GM19372 (cell line): ENCODE measurements around the gene MAML3.

Source experiments
- ATAC-seq: cut with Tn5 transposase; IDR thresholded peaks from one replicate; pipeline ENCODE4 v1.9.1; 2021; ENCODE audit warnings: mild to moderate bottlenecking, low read depth, moderate library complexity; ENCODE audit not compliant: unreplicated experiment

The MAML3 gene

DNA sequence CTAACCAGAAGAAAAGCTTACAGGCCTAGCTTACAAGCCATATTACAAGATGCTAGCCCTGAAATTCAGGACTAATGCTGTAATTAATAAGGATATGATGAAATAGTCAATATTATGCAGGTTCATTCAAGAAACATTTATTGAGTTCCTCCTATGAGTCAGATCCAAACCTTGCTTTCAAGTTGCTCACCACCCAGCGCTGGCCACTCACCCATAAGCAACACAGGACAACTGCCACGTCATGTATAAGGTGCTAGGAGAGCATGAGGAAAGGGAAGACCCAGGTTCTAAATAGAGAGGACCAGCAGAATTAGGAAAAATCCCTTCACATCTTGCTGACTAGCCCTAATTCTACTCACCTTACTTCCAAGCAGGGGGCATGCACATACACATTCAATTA lies 23.3 kb downstream of the MAML3 start:
- no peak for ATAC-seq

DNA sequence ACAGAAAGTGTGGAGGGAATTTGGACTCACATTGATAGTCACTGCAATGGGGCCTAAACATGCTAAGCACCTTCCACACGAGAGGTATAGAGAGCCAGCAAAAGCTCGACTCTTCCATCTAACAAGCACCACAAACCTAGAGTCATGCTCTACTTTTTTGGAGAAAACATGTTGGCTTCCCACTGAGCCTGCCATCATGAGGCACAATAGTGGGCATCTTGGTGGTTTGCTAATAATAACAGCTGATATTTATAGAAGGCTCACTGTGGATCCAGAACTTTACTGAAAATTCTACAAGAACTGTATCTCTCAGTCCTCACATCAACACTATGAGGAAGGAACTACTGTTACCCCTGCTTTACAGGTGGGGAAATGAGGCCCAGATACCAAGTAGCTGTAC lies 26.6 kb downstream of the MAML3 start:
- no peak for ATAC-seq

DNA sequence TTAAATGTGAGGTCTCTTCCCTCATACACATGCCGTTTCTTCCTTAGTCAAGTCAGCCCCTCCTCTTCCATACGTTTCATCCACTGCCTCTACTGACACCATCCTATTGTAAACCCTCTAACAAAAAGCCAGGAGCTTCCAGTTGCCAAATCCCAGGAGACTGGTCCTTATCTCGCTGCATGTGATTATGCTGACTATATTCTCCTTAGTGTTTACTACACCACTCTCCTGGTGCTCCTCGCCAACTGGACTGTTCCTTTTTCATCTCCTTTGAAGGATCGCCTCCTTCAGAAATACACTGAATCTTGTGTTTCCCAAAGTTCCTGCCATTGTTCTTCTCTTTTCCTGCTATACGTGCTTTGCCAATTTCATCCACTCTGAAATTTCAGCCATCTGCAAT lies 27.7 kb downstream of the MAML3 start:
- ATAC-seq, result no peak

DNA sequence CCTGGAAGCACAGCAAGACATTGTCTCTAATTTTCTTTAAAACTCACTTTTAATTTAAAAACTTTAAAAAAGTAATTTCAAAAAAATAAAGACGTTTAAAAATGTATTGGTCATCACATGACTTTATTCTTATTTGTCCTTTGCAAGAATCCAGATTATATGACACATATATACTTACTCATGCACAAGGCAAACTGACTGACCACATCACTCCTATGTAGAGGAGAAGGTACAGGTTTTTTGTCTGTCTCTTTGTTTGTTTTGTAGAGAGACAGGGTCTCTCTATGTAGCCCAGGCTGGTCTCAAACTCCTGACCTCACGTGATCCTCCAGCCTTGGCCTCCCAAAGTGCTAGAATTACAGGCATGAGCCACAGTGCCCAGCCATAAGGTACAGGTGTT lies 28.6 kb downstream of the MAML3 start:
- ATAC-seq, result no peak

DNA sequence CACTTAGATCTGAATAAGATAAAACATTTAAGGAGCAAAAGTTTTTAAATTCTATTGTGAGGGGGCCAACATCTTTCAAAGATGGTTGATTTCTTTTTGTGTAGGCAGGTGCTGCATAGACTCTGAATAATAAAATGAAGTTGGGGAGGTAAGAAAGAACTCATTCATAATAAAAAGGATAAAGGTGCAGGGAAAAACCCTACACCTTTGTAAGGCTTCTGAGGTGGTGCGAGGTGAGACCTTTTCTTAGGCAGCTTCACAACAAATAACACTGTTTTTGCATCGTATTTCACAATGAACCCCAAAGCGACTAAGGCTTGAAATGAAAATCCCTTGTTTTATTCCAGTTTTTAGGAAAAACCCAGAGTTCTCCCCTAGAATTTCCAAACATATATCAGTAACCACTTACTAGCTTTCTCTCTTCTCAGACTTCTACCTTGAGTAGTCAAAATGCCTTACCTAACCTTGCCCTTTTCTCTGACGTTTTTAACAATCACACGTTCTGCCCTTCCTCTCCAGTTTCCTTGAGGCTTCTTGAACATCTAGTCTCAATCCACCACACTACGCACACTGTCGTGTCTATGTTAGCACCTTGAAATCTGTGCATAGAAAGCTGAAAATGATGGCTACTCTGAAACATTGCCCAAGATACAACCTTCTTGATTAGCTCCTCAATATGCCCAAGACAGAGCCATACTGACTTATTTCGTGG lies 30.2 kb downstream of the MAML3 start:
- ATAC-seq, result no peak

DNA sequence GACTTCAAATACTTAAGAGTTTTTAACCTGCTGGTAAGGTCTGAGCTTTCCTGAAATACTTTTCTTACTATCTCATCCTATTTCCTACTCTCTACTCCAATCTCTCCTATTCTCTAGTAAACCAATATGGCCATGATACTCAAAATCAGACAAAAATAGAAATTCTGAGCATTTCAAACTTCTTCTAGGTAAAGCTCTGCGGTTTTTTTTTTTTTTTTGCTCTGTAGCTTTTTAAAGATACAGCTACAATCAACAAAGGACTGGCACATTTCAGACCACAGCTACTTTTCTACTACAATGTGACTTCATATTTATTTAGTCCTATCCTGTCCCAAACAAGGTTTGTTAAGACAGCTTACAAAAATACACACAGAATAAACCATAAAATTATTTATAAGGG lies 31.1 kb downstream of the MAML3 start:
- no peak for ATAC-seq

DNA sequence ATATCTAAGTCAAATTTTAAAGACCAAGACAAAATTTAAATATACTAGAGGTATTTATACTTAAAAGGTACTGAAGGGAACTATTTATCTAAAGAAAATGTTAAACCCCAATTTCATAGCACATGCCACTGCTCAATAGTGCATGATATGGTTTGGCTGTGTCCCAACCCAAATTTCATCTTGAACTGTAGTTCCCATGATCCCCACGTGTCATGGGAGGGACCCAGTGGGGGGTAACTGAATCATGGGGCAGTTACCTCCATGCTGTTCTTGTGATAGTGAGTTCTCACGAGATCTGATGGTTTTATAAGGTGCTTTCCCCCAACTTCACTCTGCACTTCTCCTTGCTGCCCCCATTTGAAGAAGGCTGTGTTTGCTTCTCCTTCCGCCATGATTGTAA lies 32.3 kb downstream of the MAML3 start:
- ATAC-seq, result no peak

DNA sequence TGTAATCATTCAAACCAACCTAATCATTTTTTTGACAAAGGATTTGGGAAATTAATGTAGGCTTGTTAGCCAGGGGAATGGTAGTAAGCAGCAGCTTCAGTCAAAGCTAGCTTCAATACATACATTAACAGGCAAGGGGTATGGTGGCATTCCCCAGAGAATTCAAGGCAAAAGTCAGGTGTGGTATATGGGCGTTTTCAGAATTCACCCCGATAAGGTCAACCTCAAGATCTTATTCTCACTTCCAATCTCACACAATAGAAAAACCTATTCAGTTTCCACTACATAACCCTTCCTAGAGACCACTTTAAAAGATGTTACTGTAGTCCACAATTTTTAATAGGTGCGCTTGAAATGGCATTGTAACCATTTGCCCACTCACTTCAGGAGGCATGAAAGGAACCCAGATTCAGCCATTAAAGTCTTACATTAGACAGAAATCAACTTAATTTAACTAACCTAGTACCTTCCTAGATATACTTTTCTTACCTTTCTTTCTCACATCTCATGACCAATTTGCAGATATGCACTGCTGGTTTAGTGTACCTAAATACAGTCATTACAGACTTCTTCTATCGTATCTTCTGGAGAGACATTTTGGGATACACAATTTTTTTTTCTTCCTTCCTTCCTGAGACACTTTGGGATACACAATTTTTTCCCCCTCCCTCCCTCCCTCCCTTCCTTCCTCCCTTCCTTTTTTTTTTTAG lies 34.9 kb downstream of the MAML3 start:
- no peak for ATAC-seq

DNA sequence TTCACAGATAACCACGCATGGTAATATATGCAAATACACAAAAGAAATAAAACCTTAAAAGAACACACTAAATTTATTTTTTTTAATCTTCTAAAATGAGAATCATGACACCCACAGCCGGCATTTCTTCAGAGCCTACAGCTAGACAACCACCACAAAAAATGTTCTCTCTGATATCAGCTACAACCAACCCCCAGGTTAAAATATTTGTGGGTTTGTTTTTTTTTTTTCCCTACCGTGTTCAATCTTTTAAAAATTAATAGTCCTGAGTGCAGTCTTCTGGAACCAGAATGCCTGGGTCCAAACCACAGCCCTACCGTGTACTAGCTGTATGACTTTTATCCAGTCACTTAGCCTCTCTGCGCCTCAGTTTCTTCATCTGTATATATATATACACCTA lies 36.0 kb downstream of the MAML3 start:
- no peak for ATAC-seq

DNA sequence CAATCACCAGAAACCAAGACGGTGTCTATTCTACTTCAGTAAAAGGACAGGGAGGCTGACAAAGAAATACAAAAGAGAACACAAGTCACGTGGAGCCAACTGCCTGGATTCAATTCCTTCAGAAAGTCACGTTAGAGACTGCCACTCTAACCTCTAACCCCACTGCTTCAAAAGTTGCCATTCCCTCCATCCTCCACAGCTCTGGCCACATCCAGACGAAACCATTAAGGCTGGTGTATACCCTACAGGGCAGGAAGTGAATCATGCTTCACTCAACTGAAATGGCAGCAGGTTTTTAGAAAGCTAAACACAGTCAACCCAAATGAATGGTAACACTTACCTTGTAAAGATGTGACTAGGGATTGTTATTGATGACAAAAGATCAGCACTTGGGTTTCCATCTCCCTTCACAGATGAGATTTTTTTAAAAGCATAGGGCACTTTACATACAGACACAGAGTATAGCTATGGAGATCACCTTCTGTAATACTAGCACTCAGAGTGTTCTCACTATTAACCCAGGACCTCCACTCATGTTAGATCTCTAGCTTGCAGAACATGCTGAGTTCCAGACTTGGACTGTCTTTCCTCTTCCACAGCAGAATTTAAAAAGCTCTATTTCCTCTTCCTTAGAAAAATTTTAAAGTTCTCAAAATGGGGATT lies 37.4 kb downstream of the MAML3 start:
- no peak for ATAC-seq

DNA sequence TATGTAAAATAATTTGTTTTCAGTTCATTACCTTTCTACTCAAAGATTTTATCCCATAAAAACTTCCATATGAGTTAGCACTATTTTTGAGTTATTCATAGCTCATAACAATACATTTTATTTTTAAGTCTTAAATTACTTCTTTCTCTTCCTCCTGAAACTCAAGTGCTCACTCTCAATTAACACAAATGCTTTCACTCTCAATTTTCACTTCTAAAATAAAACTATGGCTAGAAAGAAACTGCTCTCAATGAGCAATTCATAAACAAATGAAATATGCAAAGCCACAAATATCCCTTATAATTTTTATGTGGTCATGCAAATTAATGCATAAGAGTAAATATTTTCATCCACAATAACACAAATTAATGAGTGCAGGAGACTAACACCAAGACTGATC lies 38.8 kb downstream of the MAML3 start:
- ATAC-seq, result no peak

DNA sequence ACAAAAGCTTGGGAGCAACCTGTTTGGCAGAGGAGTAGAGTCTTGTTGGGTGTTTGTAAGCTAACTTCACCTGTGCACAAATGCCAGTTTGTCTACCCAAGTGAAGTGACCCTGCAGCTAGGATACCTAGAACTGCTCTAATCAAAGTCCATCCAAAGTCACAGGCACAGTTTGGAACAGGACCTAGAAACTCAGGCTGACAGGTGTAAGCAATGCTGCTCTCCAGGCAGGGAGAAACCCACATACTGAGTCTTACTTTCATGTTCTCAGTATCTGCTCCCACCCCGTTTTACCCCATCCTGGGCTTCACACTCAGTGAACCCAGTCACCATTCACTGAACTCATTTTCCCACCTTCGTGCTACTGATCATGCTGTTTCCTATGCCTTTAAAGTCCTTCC lies 40.3 kb downstream of the MAML3 start:
- ATAC-seq, result no peak

DNA sequence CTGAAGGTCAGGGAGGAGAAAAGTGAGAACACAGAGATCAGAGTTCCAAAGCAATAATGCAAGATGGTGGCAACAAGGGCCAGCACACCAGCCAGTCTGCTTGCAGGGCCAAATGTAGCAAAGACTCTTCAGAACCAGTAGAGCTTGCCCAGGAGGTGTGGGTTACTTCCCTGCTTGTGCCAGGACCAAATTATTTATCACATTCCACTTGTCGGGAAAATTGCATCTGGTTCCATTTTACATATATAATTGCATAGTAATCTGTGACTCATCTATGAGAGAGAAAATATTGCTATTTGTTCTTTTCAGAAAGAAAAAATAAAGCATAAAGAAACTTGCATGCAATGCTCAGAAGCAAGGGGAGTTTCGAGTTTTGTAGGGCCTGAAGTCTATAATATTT lies 41.4 kb downstream of the MAML3 start:
- ATAC-seq, result no peak

DNA sequence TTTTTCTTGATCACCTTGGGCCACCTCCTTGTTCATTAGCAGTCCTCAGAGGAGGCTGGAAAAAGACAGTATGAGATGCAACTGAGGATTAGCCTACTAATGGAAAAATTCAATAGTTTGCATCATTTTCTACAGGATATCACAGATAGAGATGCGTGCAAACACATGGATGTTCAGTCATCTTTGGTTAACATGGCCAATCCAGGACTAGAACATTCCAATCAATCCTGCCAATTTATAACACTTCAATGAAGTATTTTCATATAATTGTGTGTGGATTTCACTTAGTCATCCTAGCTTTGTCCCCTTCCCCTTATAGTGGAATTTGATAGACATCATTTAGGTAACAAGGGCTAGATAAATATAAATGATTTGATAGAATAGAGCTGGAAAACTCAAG lies 42.7 kb downstream of the MAML3 start:
- ATAC-seq, result no peak

DNA sequence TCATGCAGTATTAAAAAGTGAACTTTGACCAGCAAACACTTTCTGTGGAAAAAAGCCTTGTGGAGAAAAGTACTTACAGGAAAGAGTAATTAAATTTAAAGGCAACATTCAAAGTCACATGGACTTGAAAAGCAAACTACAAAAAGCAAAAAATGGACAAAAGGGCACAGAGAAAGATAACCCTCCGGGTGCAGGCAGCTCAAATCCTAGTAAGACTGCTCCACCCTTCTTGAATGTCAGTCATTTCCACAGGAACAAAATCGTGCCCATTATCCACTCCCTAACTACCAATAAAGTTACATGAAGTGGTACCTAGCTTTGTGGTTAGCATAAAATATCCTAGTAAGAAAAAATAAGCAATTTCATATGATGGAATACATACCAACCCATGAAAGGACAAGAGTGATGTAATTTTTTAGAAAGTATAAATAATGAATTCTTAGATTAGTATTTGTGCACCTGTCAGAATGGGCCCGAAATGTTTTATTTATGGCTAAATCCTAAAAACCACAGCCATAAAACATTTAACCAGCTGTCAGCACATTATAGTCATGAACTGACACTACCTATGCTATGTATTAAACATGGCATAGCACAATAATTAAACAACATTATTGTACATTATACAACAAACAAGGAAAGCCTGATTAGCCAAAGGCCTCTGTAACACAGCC lies 43.3 kb downstream of the MAML3 start:
- ATAC-seq, result no peak

DNA sequence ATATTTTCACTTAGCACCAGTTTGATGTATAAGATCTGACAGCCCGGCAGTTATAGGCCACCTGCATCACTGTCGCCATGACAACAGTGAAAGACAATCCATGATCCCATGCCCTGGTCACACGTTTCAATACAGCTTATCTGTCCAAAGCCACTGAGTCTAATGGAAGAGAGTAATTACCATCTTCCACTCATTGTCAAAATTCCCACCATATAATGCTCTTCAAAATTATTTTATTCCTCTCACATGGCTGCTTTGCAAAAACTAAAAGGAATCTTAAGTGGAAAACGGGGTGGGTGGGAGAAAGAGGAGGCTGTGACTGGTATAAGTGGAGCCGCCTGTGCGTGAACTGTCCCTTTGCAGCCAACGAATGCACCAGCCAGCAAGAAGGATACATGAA lies 44.2 kb downstream of the MAML3 start:
- no peak for ATAC-seq

DNA sequence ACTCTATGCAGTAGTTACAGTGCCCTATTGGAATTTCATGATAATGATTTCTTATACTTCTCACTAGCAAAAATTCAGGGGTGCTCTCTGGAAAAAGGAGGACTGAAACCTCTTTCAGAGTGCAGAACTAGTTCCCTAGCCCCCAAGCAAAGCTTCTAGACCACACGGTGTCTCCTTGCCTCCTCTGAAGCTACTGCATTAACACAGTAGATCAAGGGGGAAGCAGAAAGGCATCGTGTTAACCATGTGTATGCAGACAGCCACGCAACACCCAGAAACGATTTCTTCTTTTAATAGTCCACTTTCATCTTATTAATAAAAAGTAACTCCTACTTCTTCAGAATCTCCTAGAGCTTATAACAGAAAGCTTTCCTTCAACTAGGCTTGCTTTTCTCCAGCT lies 44.7 kb downstream of the MAML3 start:
- ATAC-seq, result no peak

DNA sequence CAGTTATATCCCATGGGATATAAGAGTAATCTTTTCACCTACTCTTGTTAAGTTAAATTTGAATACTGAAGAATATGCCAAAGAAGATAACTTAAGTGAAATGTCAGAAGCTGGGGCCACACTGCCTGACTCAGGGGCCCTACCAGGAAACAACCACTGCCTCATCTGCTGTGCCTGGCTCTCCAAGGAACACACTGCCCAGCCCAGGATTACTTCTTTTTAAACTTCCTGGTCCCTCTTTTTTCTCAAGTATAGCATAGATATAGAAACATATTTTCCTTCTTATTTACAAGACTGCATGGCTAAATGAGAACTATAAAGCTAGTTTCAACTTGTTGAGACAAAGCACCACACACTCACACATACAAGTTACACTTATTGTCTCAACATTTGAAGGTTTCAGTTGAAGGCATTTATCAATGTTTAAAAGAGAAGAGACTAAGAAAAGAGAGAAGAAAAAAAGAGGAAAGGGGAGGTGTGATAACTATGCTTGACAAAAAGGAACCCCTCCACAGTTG lies 45.2 kb downstream of the MAML3 start:
- no peak for ATAC-seq

DNA sequence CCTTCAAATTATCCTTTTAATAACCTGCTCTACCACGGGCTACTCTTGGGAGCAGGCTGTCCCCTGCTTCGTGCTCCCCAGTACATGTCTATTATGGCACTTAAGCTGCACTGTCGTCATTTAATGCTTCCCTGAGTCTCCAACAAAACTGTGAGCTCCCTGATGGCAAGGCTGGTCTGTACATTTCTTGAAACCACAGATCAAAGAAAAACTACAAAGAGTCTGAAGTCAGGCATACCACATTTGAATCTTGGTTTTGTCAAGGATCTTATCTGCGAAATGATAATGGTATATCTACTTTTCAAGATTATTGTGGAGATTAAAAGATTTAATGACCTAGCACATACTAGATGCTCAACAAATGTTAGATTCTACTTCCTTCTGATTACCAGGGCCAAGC lies 45.7 kb downstream of the MAML3 start:
- no peak for ATAC-seq

DNA sequence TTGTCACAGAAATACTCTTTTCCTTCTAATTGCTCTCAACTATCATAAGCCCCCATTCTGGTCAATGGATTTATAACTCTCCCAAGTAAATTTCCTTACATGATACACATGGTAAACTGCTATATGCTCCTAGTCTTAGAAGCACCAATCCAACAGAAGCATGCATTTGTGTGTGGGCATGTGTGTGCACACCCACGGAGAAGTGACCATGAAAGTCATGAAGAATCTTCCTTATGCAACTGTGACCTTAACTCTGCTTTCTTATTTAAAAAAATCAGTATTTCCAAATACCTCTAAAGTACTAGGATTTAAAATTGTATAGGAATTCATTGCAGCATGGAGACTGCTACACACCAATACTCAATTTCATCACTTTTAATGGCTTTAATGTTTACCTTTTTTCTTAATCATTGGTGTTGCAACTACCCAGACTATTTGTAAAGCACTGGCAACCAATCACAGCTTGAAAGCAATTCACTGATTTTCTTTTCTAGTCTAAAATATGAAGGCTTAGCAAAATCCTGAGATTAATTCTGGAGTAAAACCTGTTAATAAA lies 47.6 kb downstream of the MAML3 start:
- ATAC-seq, result no peak

DNA sequence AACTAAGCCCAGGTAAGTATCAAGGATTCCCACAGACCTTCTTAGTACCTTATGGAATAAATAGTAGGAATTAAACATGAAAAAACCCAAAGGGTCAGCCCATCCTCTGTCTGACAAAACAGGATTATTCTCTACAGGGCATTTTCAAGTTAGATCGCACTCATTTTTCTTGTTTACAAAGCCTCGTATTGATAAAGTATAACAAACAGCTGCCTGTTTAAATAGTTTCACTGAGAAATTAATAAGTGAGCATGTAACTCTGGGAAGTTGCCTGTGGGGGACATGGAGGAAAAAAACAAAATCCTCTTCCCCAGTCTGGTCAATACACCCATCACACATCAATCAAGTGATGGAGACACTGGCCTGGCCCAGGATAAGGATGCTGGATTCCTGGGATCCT lies 48.5 kb downstream of the MAML3 start:
- ATAC-seq, result no peak
